NCI-H2196 (cell line): ENCODE measurements around the gene CTAG2.
"Not testable (repeated sequence)": the region's sequence is repeated elsewhere in the genome, so short reads cannot be mapped to it uniquely, and the experiment has no call there.

Experiments
- DNase-seq: peaks from one replicate; lab custom pipeline; 2025; ENCODE audit not compliant: unreplicated experiment; lab: John Stamatoyannopoulos, UW

The CTAG2 gene

GRCh38 chrX:154653413-154653812 lies at the start of gene CTAG2:
Gene CTAG2, minus strand, starts transcription at chrX:154653579. Its CDS starts 64 bp downstream, at chrX:154653515.
- DNase-seq = not testable (repeated sequence)

DNA sequence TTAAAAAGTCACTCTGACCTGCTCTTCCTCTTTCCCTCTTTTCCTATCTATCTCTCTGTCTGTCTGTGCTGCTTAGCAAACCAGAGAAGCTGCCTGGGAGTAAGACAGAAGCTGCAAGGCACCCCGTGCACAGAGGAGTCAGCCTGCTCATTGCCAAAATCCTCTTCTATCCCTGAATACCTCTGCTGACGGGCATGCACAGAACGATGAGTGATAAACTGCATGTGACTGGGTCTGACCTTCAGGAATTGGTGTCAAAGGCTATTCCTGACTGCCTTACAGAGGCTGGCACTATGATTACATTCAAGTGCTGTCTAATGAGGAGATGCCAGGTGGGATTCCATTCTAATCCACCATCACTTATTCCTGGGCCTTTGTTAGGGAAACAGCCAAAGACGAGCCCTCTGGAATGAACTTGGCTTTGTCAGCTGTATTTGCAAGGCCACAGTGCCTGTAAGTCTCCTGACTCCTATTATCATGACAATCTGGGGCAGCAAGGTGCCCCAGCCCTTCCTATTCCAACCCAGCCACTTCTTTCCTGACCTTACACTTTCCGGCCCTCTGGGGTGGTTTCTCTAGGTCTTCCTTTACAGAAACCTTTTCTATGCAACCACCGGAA lies 45.4 kb upstream of the CTAG2 start:
- DNase-seq = no peak

DNA sequence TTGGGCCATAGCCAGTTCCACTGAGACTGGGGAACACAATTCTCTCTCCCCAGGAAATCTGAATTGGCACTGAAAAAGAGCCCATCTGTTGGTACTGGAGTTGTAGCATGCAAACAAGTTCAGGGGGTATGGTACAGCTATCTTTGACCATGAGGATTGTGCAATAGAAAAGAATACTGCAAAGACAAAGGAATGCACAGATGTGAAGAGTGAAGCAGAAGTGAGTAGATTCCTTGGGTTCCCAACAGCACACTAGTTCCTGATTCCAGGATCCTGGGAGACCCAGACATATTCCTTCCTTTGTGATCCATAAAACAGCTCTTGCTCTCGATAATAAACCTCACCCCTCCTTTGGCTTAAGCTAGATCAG lies 43.3 kb upstream of the CTAG2 start:
- no peak for DNase-seq

DNA sequence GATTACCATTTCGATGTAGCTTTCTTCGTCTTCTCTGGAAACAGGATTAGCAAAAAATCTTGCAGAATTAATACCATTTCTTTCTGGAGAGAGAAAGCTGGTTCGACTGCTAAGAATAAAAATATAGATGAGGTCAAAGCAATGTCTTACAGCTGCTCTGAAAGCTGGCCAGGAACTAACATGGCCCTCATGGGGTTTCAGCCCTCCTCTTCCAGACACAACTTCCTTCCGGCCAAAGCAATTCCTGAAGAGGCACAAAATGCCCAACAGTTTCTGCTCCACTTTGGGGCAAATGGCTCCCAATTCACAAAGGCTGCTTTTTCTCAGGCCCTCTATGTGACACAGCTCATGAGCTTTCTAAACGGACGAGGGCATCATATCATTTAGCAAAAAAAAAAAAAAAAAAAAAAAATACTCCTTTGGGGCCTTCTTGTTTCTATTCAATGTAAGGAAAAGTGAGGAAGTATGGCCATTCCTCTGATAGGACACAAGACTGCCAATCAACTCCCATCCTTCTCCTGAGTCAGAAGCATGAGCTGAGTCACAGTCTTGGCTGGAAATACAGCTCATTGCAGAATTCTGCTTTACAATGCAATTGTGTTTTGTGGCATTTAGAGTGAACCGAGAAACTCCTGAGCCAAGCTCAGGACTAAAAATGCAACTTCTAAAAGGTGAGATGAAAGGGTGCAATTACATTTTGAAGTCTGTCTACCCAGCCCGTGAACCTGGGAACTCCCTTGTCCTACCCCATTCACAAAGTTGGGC lies 42.7 kb upstream of the CTAG2 start:
- DNase-seq = no peak

GRCh38 chrX:154693394-154693793 lies 40.0 kb upstream of the CTAG2 start:
- DNase-seq = no peak

GRCh38 chrX:154690438-154690837 lies 37.1 kb upstream of the CTAG2 start:
- DNase-seq = not testable (repeated sequence)

DNA sequence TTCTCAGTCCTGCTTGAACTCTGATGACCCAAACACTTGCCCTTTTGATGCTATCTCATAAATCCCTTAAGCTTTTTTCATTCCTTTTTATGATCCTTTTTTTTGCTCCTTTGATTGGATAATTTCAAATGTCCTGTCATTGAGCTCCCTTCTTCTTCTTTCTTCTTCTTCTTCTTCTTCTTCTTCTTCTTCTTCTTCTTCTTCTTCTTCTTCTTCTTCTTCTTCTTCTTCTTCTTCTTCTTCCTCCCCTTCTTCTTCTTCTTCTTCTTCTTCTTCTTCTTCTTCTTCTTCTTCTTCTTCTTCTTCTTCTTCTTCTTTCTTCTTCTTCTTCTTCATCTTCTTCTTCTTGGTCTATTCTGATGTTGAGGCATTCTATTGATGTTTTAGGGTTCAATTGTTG lies 18.7 kb upstream of the CTAG2 start:
- DNase-seq = not testable (repeated sequence)

- not testable (repeated sequence) for DNase-seq
Measured at GRCh38 chrX:154670848-154671247, 17.5 kb upstream of the CTAG2 start.

- no peak for DNase-seq
Measured at GRCh38 chrX:154661899-154662298, 8.5 kb upstream of the CTAG2 start.

DNA sequence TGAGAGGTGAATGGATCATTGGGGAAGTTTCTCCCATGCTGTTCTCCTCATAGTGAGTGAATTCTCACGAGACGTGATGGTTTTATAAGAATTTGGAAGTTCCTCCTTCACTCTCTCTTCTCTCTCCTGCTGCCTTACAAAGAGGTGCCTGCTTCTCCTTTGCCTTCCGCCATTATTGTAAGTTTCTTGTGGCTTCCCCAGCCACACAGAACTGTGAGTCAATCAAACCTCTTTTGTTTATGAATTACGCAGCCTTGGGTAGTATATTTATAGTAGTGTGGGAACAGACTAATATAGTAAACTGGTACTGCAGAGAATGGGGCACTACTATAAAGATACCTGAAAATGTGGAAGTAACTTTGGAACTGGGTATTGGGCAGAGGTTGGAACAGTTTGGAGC lies 7.8 kb upstream of the CTAG2 start:
- no peak for DNase-seq

- no peak for DNase-seq
Measured at GRCh38 chrX:154660541-154660940, 7.2 kb upstream of the CTAG2 start.

DNA sequence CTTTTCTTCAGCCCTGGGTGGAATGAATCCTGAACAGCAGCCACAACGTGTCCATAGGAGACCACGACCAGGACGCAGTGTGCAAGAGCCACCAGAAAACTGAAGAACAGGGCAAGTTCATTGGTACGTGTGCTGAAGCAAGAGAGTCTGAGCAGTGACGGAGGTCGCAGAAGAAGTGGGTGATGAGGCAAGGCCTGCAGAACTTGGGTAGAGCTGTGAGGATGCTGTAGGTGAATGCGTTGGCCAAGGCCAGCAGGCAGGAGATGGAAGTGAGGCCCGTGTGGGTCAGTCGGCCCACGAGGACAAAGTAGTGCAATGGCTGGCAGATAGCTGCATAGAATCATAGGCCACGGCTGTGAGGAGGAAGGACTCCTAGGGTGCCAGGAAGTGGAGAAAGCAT lies 5.6 kb upstream of the CTAG2 start:
- DNase-seq = no peak

DNA sequence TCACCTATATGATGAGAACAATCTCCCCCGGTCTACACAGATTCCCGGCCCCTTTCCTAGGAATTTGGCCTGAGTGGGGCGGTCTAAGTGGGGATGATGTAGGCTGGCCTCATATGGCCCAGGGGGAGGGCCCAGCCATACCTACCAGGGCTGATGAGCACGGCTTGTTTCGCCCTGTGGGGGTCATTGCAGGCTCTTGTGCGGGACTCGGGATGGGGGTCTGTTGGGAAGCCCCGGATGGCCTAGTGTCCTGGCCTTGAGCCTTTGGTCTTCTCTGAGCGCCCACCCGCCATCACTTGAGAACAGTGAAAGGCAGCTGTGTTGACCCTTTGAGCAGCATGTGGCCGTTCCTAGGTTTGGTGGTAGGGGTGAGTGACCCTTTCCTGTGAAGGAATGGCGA lies 4.8 kb upstream of the CTAG2 start:
- DNase-seq = no peak

GRCh38 chrX:154657226-154657805 lies 3.9 kb upstream of the CTAG2 start:
- no peak for DNase-seq

- DNase-seq = no peak
Measured at GRCh38 chrX:154655786-154656185, 2.4 kb upstream of the CTAG2 start.

GRCh38 chrX:154655346-154655745 lies 2.0 kb upstream of the CTAG2 start:
- DNase-seq = no peak

DNA sequence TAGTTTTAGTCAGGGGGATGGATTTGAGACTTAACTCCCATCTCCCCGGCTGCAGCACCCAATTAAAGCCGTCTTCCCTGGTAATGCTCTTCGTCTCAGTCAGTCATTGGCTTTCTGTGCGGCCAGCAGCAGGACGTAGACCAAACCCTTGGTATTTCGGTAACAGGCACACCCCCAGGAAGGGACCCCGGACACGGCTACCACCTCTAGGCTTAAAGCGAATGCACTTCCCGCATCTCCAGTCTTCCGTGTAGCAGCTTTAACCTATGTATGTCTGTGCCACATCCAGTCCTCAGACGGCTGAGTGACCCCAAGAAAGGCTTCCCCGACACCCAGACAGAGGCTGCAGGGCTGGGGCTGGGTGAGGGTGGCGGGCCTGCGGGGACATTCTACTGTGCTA lies 1.5 kb upstream of the CTAG2 start:
- DNase-seq = no peak

DNA sequence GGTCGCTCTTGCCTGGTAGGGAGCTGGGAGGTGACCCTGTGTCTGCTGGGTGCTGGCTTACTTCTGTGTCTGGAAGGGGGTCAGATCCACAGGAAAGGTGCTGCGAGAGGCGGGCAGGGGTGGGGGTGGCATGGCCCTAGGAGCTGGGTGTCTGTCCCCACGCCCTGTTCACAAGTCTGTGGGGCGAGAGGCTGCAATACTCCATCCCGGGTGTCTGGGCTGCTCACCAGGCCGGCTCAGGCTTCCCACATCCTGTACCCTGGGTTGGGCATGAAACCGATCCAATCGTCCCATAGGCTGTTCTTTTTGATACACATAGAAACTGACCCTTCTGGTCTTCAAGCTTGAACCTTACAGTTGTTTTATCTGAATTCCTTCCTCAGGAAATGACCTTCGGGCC lies 993 bp upstream of the CTAG2 start:
- DNase-seq = no peak

DNA sequence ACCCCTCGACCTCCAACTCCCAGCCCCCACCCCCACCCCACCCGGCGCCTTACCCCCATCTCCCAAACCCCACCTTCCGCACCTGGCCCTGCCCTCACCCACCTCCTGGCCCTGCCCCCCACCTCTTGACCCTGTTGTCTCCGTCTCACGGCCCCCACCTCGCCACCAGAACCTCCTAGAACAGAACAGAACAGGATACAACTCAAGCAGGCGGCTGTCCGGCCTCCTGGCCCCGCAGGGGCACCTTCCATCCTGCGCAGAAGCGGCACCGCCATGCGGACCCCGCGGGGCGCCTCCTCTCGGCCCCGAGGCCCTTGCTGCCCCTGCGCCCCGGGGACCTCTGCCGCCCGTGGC lies 354 bp downstream of the CTAG2 start:
- no peak for DNase-seq

DNA sequence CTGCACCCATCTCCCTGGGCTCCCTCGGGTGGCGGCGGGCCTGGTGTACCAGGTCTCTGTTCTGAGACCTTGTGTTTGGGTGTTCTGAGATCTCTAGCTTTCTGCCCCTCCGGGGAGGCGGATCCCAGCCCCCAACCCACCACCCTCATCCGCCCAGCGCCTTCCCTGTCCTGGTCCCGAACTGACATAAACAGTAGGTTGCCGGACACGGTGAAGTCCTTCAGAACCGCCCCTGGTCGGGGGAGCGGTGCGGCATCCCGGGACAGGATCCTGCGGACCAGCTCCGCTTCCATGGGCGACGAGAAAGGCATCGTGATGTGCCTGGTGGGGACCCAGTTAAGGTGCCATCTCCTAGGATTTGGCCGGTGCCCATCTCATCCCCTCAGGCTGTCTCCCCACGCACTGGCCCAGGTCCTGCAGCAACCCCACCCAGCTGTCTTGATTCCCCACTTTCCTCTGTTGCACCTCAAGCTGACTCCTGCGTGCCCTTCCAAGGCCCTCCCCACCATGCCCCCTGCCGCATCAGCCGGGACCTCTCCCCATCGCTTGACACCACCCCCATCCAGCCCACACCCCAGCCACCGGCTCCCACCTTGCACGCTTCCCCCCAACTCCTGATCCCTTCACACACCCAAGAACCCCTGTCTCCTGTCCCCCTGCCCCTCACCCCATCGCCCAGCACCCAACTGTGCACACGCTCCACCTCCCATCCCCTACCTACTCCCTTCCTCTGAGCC lies 900 bp downstream of the CTAG2 start:
- DNase-seq = no peak

DNA sequence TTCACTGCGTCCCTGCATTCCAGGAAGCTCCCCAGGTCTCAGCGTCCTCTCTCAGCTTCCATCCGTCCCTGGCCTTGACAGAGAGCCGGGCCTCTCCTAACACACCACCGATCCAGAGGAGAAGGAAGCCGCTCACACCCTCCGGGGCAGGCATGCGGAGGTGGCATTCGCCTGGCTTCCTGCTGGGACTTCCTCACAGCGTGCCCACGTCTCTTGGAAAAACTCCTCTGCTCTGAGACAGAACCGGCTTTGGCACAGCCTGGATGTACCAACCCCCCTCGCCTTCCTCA lies 3.2 kb downstream of the CTAG2 start:
- DNase-seq = no peak
